ENCODE measurements around the gene SLC8A2.
A peak's percentile ranks its signal among the peaks of the same experiment; 100 is the strongest.

Gene SLC8A2

GRCh38 chr19:47461876-47462275 is 9.8 kb downstream of the SLC8A2 start:
- DNase-seq (ENCODE audit: low read depth in 2 of 2, low spot score in 1 of 2) = no peak

- no peak for DNase-seq (ENCODE audit: low read depth in 2 of 2, low spot score in 1 of 2)
Observed at GRCh38 chr19:47459477-47459876, 12.2 kb downstream of the SLC8A2 start.

GRCh38 chr19:47458672-47459071 is 13.0 kb downstream of the SLC8A2 start:
- DNase-seq (ENCODE audit: low read depth in 2 of 2, low spot score in 1 of 2) = no peak

- no peak for DNase-seq (ENCODE audit: low read depth in 2 of 2, low spot score in 1 of 2)
Observed at GRCh38 chr19:47456721-47457474, 14.8 kb downstream of the SLC8A2 start.

- DNase-seq (ENCODE audit: low read depth in 2 of 2, low spot score in 1 of 2) = no peak
Observed at GRCh38 chr19:47450478-47450877, 21.2 kb downstream of the SLC8A2 start.

- no peak for DNase-seq (ENCODE audit: low read depth in 2 of 2, low spot score in 1 of 2)
Observed at GRCh38 chr19:47448360-47448727, 23.3 kb downstream of the SLC8A2 start.

GRCh38 chr19:47447470-47448359 is 24.0 kb downstream of the SLC8A2 start:
- no peak for DNase-seq (ENCODE audit: low read depth in 2 of 2, low spot score in 1 of 2)

GRCh38 chr19:47446534-47447469 is 24.9 kb downstream of the SLC8A2 start:
- DNase-seq (ENCODE audit: low read depth in 2 of 2, low spot score in 1 of 2) = no peak

- DNase-seq (ENCODE audit: low read depth in 2 of 2, low spot score in 1 of 2) = peak; percentile 44 to 70
Observed at GRCh38 chr19:47445937-47446402, 25.7 kb downstream of the SLC8A2 start.

- no peak for DNase-seq (ENCODE audit: low read depth in 2 of 2, low spot score in 1 of 2)
Observed at GRCh38 chr19:47445527-47445926, 26.2 kb downstream of the SLC8A2 start.

GRCh38 chr19:47444388-47444821 is 27.3 kb downstream of the SLC8A2 start:
- no peak for DNase-seq (ENCODE audit: low read depth in 2 of 2, low spot score in 1 of 2)

GRCh38 chr19:47443331-47443730 is 28.4 kb downstream of the SLC8A2 start:
- no peak for DNase-seq (ENCODE audit: low read depth in 2 of 2, low spot score in 1 of 2)

- no peak for DNase-seq (ENCODE audit: low read depth in 2 of 2, low spot score in 1 of 2)
Observed at GRCh38 chr19:47438793-47439220, 32.9 kb downstream of the SLC8A2 start.

GRCh38 chr19:47437500-47437899 is 34.2 kb downstream of the SLC8A2 start:
- no peak for DNase-seq (ENCODE audit: low read depth in 2 of 2, low spot score in 1 of 2)

- peak; percentile 72 to 79 for DNase-seq (ENCODE audit: low read depth in 2 of 2, low spot score in 1 of 2)
Observed at GRCh38 chr19:47436712-47437401, 34.8 kb downstream of the SLC8A2 start.

GRCh38 chr19:47435883-47436417 is 35.7 kb downstream of the SLC8A2 start:
- no peak for DNase-seq (ENCODE audit: low read depth in 2 of 2, low spot score in 1 of 2)

GRCh38 chr19:47435196-47435595 is 36.5 kb downstream of the SLC8A2 start:
- DNase-seq (ENCODE audit: low read depth in 2 of 2, low spot score in 1 of 2) = no peak

GRCh38 chr19:47434088-47434487 is 37.6 kb downstream of the SLC8A2 start:
- no peak for DNase-seq (ENCODE audit: low read depth in 2 of 2, low spot score in 1 of 2)

GRCh38 chr19:47433121-47433520 is 38.6 kb downstream of the SLC8A2 start:
- no peak for DNase-seq (ENCODE audit: low read depth in 2 of 2, low spot score in 1 of 2)

- DNase-seq (ENCODE audit: low read depth in 2 of 2, low spot score in 1 of 2) = no peak
Observed at GRCh38 chr19:47432499-47432898, 39.2 kb downstream of the SLC8A2 start.

Measured in stimulated activated CD8-positive, alpha-beta memory T cell treated with anti-CD3 and anti-CD28 coated beads, Interleukin-4, amount 100 ng/mL, for 1 hour (primary cell).